HG02885 (cell line): Measurements from ENCODE around the gene LSG1.
A peak's percentile ranks its signal among the peaks of the same experiment; 100 is the strongest.

ENCODE experiments used
- ATAC-seq: cut with Tn5 transposase; IDR thresholded peaks from one replicate; pipeline ENCODE4 v1.9.1; 2021; ENCODE audit warnings: mild to moderate bottlenecking; ENCODE audit not compliant: unreplicated experiment, poor library complexity

LSG1 gene

GRCh38 chr3:194671900-194672808, at the start of gene LSG1:
TSS of gene LSG1 (minus strand) at chr3:194672191. CDS start at chr3:194672162, 29 bp downstream.
- ATAC-seq: peak; percentile 83

DNA sequence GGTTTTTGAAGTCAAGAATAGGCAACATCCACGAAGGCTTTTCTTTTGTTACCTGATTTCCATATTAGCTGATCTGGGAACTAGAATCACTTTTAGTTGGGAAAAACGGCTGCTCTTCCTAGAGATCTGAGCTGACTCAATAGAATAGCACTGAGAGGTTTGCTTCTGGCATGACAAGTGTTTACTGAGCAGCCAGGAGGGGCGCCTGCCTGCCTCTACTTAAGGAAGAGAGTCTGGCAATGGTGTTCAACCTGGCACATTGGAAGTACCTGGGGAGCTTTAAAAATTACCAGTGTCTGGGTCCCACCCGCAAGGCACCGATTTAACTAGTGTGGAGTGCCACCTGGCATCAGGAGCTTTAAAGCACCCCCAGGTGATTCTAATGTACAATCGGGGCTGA, 48.1 kb upstream of the LSG1 start:
- no peak for ATAC-seq

DNA sequence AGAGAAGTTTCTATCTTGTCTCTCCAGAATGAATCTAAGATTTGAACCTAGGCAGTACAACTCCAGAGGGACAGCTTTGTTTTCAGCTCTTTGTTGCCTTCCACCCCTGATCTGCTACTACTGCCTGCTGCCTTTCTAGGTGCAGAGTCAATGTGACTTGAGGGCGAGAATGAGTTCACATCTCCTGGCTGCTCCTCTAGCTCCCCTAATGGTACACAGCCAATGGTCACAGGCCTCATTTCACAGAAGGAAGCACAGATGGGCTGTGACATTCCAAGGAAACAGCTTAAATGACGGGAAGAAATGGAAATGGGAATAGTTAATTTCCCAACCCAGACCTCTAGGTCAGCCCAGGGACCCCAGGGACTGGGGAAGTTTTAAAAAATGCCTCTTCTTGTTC, 46.1 kb upstream of the LSG1 start:
- no peak for ATAC-seq

- ATAC-seq: no peak
Measured at GRCh38 chr3:194715022-194715800, 43.2 kb upstream of the LSG1 start.

DNA sequence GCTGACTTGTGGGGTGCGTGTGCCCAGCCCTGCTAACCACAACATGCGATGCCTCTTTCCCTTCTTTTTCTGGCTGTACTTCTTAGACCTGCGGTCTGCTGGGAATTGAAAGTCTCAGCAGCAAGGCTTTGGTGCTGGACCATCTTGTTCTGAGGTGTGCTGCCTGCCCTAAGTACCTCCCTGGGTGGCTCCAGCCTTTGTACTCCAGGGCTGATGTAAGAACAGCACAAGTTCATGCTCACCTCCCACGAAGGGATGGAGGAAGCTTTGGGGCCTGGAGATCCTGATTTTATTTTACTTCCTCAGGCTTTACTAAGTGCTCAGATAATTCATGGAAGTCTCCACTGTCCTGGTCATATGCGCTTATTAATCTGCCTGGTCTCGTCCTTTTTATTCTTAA, 42.6 kb upstream of the LSG1 start:
- no peak for ATAC-seq

DNA sequence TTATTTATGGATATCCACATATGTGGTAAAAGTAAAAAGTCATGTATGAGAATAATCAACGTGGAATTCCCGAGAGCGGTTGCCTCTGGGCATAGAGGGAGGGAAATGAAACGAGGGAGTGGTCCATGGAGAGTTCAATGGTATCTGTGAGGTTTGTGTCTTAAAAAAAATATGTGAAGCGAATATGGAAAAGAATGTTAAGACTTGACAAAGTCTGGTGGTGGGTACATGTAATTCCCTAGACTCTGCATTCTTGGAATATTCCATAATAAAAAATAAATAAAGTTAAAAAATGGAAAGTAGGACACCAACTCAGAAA, 42.1 kb upstream of the LSG1 start:
- ATAC-seq: no peak

DNA sequence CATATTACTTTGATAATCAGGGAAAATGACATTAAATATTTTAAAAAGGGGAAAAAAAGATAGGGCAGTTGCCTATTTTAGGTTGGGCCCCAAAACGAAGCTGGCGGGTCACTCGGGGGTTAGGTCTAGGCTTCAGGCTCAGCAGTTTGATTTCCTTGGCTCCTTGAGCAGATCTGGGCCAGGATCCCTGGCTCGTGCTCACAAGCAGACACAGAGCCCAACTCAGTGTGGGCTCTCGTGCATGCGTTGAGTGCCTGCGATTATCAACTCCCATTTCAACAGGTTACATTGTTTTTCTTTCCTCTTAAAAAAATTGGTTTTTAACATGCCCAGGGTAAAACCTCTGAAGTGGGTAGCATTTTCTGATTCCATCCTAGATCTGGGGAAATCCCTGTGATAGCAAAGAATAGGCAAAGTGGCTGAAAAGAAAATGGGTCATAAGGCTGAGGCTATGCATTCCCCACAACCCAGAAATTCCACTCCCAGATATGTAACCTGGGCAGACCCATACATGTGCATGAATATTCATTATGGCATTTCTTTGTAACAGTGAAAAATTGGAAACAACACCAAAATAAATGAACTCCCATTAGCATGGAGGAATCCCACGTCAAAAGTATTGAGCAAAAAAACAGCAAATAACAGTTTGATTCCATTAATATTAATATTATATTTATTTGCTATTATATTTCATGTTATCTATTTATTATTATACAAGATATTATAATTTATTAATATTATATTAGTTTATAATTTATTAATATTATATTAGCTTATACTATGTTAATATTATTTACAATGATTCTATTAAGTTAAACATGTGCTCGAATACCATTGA, 41.5 kb upstream of the LSG1 start:
- no peak for ATAC-seq

DNA sequence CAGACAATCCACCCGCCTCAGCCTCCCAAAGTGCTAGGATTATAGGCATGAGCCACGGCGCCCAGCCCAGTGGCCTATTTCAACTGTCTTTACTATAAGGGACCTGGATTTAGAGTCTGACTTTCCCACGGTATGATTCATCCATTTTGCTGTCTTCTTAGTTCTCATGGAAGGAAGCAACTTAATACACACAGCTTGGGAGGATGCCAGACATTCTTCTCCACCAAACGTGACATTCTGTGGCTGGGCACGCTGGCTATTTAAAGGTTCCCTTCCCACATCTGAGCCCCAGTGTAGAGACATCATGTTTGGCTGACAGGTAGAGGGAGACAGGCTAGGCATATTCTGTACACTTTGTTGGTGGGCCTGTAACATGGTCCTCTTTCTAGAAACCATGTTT, 39.9 kb upstream of the LSG1 start:
- no peak for ATAC-seq

- ATAC-seq: no peak
Measured at GRCh38 chr3:194711286-194711685, 39.3 kb upstream of the LSG1 start.

- ATAC-seq: no peak
Measured at GRCh38 chr3:194707147-194707540, 35.2 kb upstream of the LSG1 start.

DNA sequence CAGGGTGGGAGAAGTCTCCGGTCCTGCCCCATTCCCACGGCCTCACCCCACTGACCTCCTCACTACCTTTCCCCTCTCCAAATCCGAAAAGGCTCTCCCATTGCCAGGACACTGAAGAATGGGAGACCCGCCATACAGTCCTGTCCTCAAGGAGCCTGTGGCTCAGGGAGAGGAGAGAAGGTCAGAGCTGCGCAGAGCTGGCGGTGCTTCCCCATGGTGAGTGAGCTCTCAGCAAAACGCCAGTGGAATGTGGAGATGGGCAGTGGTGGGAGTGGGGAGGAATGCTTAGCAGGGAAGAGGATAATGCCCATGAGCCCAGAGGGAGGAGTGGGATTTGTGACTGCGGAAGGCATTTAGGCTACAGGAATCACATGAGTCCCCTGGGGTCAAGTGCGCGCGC, 33.8 kb upstream of the LSG1 start:
- ATAC-seq: no peak

- no peak for ATAC-seq
Measured at GRCh38 chr3:194705227-194705626, 33.2 kb upstream of the LSG1 start.

DNA sequence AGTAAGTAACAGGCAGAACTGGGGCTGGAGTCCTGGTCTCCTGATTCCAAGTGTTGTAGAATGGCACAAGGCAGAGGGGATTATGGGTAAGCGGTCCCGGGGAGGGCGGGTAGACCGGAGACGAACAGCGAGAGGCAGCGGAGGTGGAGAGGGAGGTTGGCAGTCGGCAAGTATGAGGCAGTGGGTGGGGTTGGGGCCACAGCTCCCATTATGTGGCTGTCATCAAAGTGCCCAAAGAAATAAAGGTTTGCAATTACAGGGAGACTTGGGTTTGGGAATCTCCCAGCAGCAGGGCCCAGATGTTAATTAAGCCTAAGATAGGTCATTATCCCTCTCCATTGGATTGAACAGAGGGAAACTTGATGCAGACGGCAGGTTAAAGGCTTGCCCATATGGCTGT, 30.6 kb upstream of the LSG1 start:
- ATAC-seq: no peak

- ATAC-seq: no peak
Measured at GRCh38 chr3:194696702-194697101, 24.7 kb upstream of the LSG1 start.

DNA sequence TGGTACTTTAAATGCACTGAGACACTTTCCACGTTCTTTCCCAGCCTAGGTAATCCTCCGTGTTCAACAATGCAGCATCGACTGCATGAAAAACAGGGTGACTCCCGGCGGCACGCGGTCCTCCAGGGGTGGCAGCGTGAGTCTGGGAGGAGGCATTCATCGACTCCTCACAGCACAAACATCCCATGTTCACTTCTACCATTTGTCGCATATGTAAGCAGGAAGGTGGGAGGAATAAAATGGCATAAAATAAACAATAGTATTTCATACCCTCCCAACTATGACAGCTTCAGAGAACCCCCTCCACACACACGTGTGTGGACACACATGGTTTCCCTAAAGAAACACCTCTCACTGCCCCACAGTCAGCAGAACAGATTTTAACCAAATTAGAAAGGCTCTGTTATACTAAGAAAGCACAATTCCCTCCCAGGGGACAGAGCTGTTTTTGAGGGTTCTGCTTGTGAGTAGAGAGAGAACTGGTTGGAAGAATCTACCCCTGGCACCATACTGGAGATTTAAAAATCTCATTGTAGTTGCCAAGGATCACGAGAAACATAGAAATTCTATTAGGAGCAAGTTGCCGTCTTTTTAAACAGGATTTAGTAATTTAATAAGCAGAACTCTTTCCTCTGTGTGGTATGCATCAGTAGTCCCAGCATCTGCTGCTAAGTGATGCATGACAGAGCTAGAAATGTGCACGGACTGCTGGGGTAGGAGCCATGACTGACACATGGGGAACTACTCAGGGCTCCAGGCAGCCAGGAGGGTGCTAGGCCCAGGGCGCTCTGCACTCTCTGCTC, 19.7 kb upstream of the LSG1 start:
- peak; percentile 70 for ATAC-seq

- ATAC-seq: no peak
Measured at GRCh38 chr3:194690501-194691372, 18.7 kb upstream of the LSG1 start.

GRCh38 chr3:194689493-194689944, 17.5 kb upstream of the LSG1 start:
- no peak for ATAC-seq

- ATAC-seq: no peak
Measured at GRCh38 chr3:194688946-194689345, 17.0 kb upstream of the LSG1 start.

- peak; percentile 32 for ATAC-seq
Measured at GRCh38 chr3:194688200-194688740, 16.3 kb upstream of the LSG1 start.
